HUES64 (cell line): Measurements from ENCODE around the gene PON2. TPM values are rescaled to one million over a fixed set of nuclear protein-coding genes. Genes with fewer than 3 reads are reported as not detected.

Experiments
- H3K27ac ChIP-seq: 2 replicates; pipeline ENCODE4 v1.7.0; 2013; ENCODE audit warnings: low read depth, low read length, inconsistent platforms
- H3K27me3 ChIP-seq: 2 replicates; pipeline ENCODE4 v1.6.1; 2013; ENCODE audit warnings: mild to moderate bottlenecking, low read length; ENCODE audit not compliant: insufficient read depth
- H3K36me3 ChIP-seq: 2 replicates; pipeline ENCODE4 v1.6.1; 2013; ENCODE audit warnings: mild to moderate bottlenecking, low read length; ENCODE audit not compliant: insufficient read depth
- H3K4me1 ChIP-seq: 2 replicates; pipeline ENCODE4 v1.6.1; 2013; ENCODE audit warnings: mild to moderate bottlenecking, low read length, moderate library complexity; ENCODE audit not compliant: insufficient read depth
- H3K4me3 ChIP-seq: 2 replicates; pipeline ENCODE4 v1.5.1; 2013; ENCODE audit warnings: mild to moderate bottlenecking, low read length, moderate library complexity
- H3K9ac ChIP-seq: 2 replicates; pipeline ENCODE4 v1.6.1; 2013; ENCODE audit warnings: mild to moderate bottlenecking, low read depth, low read length
- H3K9me3 ChIP-seq: 2 replicates; pipeline ENCODE4 v1.6.1; 2013; ENCODE audit warnings: low read depth, low read length; ENCODE audit not compliant: insufficient read depth
- WGBS: fragments of 150-250, 120-280 bp; methylation state at CpG from one replicate; pipeline ENCODE4 v1.1.7; 2013; ENCODE audit warnings: missing lambda C conversion rate; 5-methylcytosine and 5-hydroxymethylcytosine counted together
- polyA plus RNA-seq, 2 experiments: library from polyadenylated mRNA; stranded (reverse); fragments of 50-300 nt; gene quantifications; one replicate each; pipeline ENCODE4 v1.2.3, GENCODE V29; 2013

PON2 gene
- polyA plus RNA-seq (2013, experiment 1 of 2) = 43.3 TPM
- polyA plus RNA-seq (2013, experiment 2 of 2) = 57.0 TPM

DNA sequence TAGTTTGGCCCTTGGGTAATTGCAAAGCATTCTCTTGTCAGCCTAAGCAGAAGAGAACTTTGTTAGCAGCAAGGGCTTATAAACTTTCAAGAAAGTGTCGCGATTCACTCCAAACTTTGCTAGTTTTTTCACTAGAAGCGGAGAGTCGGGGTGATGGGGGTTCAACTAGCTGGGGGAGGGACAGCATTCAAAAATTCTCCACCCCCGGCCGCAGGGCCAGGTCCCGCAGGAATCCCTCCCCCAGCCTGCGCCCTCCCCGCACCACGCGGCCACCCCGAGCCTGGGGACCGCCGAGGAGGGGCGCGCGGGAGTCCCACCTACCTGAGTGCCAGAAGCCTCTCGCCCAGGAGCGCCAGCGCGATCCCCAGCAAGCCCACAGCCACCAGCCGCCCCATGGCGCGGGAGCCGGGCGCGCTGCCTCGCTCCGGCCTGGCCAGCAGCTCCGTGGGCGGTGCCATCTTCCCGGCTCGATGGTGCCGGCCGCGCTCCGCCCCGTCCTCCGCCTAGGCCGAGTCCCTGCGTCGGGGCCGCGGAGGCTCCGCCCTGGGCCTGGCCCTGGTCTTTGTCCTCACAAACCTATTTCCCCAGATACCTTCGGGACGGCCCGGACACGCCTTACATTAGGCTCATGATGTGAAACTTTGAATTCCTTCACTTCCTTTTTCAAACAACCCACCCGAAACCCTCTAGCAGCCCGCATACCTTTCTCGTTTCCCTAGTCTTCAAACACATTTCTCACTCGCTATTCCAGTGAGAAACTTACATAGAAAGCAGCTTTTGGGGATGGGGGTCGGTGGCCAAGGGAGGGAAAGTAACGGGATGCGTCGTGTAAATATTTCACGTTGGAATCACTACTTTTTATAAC is at the start of gene PON2:
PON2 (minus strand) TSS at position 472 of the 865 bp plus-strand sequence; CDS start at position 395, 77 bp downstream.
- peaks cover 4% of the 10 kb centered on the region; the same call in 1 of the 2 replicates for H3K4me1 ChIP-seq
- no peaks in the 10 kb centered on the region for H3K9me3 ChIP-seq
- peak within 1 kb of the TSS; percentile 74 for H3K4me3 ChIP-seq
- H3K27me3 ChIP-seq = no peaks in the 10 kb centered on the region
- WGBS = 4% methylated on average over 57 of the region's 58 CpGs
- H3K9ac ChIP-seq = peak within 1 kb of the TSS; percentile 98
- H3K36me3 ChIP-seq = 0 out of 2 replicates have a peak, but pooled peaks cover 4% of the 10 kb centered on the region
- H3K27ac ChIP-seq = peak within 1 kb of the TSS; percentile 93

DNA sequence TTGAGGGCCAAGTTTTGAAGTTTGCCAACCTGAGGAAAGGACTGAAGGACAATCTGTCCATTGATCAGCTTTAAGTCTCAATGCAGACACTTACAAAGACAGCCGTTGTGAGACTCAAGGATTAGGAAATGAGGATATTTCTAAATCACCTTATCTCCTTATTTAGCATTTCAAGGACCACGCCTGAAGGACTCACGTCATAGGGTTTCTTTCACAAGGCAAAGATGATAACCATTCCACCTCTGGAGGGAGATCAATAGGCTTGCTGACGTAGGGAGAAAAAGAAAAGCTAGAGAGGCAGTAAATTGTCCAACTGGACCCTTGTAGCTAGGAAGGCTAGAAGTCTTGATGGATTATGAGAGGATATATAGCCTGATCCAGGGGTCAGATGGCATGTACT is 47.6 kb upstream of the PON2 start:
- no peaks in the 10 kb centered on the region for H3K27me3 ChIP-seq
- H3K36me3 ChIP-seq = no peaks in the 10 kb centered on the region
- H3K4me3 ChIP-seq = no peak overlapping the region
- WGBS = 95% methylated on average over 4 of the region's 4 CpGs
- no peak overlapping the region for H3K9ac ChIP-seq
- H3K9me3 ChIP-seq = no peaks in the 10 kb centered on the region
- H3K4me1 ChIP-seq = 0 out of 2 replicates have a peak, but pooled peaks cover 5% of the 10 kb centered on the region
- H3K27ac ChIP-seq = no peak overlapping the region

DNA sequence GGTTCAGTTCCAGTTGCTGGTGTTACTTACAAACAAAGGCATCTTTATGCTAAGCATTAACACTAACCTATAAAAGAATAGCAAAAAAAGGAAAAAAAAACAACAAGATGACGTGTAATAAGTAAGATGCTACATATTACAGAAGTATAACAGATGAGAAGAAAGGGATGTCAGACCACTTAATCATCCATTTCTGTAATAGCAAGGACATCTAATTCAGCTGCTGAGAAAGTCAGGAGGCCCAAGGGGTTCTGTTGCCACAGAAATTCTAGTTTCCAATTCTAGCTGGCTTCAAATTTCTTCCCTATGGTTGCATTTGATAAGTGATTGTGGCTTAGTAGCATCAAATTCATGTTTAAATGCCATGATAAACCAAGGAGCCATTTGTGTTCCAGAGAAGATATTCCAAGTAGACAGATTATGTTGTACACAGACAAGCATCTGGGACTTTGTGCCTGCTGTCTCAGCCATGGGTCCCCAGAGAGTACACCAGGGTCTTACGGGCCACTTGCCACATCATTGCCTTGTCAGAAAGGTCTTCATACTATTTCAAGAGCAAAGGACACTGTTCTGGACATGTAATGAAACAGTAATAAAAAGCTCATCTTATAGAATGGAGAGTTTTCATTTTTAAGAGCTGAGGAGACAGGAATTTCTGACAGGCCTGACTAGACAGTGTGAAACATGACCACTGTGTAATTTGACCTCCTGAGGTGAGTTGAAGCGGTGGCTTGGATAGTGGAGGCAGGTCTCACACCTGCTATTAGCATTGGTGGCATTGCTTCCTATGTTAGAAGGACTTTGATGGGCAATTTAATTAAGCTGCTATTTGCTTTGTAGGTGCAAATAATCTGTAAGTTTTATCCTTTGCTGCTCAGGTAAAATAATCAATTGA is 46.7 kb upstream of the PON2 start:
- Histone ChIP-seq H3K4me1 (peaks cover 9% of the 10 kb centered on the region), H3K27ac (no peak overlapping the region), H3K27me3 (no peaks in the 10 kb centered on the region), H3K9me3 (no peaks in the 10 kb centered on the region), H3K4me3 (no peak overlapping the region), H3K9ac (no peak overlapping the region), H3K36me3 (no peaks in the 10 kb centered on the region)
- 96% methylated on average over 2 of the region's 3 CpGs for WGBS

DNA sequence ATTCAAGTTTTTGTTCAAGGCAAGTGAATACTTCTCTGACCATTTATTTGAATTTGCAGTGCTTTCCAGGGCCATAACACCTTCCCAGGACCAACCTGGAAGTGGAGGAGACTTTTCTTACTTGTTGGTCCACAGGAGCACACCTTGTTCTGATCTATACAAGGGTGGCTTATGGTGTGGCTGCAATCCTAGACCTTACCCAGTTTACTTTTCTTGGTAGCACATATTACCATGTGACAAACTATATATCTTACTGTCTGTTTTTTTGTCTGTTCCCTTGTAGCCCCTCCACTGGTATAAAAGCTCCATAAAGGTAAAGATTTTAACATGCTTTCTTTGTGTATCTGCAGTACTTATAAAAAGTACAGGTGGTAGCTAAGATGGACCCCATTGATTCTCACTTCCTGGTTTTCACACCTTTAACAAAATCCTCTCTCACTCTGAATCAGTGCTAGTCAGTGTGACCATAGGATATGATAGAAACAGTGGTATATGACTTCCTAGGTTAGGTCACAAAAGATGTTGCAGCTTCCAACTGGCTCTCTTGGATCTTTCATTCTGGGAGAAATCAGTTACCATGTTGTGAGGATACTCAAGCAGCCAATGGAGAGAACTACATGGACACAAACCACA is 45.3 kb upstream of the PON2 start:
- Histone ChIP-seq H3K4me1 (peaks cover 9% of the 10 kb centered on the region), H3K9ac (no peak overlapping the region), H3K9me3 (no peaks in the 10 kb centered on the region), H3K27me3 (no peaks in the 10 kb centered on the region), H3K27ac (no peak overlapping the region), H3K36me3 (no peaks in the 10 kb centered on the region), H3K4me3 (no peak overlapping the region)

DNA sequence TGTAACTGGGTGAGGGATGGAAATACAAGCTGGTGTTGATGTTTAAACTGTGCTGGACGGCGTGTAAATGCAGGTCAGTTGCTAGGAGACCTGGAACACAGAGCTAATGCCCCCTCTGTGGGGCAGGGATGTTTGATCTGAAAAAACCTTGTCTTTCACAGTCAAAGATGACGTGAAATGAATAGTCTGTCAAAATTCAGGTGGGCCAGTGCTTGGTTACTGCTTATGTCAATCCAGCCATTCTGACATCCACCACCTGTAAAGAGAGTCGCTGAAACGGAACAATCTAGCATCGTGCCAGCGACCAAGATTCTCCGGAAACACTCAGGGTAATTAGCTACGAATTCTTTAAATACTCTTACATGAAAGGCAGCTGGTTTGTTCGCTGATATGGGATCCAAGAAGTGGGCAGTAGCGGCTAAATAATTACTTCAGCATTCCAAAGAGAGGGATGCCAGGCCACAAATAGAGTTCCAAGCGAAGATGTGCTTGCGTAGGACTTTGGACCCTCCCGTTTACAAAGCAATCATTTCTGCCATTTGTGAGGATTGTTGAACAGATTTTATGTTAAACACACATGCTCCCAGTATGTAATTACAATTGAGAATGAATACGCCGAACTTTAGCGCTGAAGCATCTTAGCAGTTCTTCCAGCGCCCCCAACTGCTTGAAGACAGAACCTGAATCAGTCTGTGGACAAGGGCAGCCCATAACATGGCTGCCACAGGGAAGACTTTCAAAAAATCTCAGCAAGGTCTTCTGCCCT is 43.6 kb upstream of the PON2 start:
- peaks cover 7% of the 10 kb centered on the region for H3K4me1 ChIP-seq
- no peaks in the 10 kb centered on the region for H3K36me3 ChIP-seq
- 89% methylated on average over 18 of the region's 18 CpGs for WGBS
- no peak overlapping the region for H3K4me3 ChIP-seq
- no peaks in the 10 kb centered on the region for H3K27me3 ChIP-seq
- H3K9me3 ChIP-seq = no peaks in the 10 kb centered on the region
- H3K9ac ChIP-seq = no peak overlapping the region
- no peak overlapping the region for H3K27ac ChIP-seq

DNA sequence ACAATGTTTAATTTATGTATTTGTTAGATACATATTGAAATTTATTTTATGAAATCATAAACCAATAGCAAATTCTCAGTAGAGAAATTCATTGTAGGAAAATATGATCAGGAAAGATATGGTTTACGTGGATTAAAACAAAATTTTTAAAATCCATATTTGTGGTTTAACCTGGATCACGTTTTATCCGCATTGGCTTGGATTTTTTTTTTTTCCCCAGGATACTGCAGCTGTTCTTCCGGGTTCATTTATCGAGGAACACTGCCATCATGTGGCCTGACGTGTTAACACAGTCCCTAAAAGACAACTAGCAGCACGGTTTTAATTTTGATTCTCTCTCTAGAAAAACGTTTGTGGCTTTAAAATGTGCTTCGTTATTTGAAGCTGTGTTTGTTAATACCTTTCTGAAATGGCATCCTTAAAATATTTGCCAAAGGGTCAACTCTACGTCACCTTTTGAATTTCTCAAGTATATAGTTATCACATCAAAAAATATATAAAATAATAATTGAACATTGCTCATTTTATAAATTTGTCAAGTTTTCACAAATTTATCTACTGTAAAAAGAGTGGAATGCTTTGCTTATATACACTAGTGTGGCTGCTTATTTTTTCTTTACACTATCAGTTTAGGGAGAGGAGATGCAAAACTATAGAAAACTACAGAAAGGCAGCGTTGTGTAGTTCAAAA is 42.2 kb upstream of the PON2 start:
- H3K27me3 ChIP-seq = no peaks in the 10 kb centered on the region
- no peaks in the 10 kb centered on the region for H3K9me3 ChIP-seq
- H3K4me1 ChIP-seq = peaks cover 16% of the 10 kb centered on the region
- H3K27ac ChIP-seq = no peak overlapping the region
- no peaks in the 10 kb centered on the region for H3K36me3 ChIP-seq
- whole genome bisulfite sequencing = 13% methylated on average over 10 of the region's 11 CpGs
- H3K9ac ChIP-seq = no peak overlapping the region
- H3K4me3 ChIP-seq = no peak overlapping the region

DNA sequence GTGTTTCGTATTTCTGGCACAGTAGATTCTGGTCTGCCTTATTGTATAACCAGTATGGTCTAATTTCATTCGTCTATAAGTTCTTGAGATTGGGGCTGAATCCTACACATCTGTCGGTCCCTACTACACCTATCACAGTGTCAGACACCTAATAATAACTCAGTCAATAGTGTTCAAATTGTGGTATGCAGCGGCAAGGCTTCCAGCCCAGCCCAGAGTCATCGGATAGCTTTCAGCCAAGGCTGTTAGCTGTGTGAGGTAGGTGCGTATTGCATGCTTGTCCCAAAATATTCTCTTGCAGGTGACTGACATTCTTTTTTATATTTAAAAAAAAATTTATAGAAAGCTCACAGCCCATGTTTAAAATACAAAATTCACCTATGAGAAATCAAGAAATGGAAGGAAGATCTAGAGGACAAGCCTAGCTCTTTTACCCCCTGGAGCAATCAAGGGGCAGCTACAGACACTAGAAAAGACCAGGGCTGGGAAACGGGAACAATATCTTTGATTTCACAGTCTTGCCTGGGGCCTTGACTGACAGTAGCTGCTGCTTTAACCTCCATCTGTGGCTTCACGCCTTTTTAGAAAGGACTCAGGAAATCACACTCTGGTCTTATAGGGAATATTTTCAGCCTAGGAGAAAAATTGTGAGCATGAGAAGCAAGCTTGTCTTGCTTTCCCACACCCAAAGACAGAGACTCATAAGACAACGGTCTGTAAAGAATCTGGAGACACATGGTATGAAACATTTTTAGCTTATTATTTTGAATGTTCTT is 41.4 kb upstream of the PON2 start:
- WGBS = 71% methylated on average over 8 of the region's 9 CpGs
- H3K9ac ChIP-seq = no peak overlapping the region

DNA sequence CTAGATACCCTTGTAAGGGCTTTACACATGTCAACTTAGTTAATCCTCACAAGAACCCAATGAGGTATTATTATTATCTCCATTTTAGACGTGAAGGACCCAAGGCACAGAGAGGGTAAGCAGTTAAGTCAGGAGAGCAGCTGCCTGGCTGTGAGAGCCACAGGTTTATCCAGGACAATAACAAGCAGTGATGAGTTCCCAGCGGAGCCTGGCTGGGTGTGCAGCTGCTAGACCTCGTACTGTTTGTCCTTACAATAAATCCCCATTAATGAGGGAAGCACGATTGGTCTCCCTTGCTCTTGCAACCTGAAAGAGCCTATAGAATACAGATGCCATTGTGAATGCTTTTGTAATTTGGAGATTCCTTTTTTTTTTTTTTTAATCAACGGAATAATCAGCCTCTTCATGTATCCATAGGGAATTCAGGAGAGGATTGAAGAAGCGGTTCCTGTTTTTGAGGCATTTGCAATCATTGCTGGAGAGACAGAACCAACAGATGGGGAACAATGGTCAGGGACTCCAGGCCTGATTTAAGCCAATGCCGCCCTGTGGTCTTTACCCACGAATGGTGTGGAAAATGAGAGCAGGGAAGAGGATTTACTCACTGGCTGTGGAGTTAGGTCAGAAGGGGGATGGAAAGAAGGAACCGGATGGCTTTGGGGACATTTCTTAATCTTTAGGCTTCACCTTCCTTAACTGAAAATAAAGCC is 38.6 kb upstream of the PON2 start:
- Histone ChIP-seq H3K9me3 (no peaks in the 10 kb centered on the region), H3K27ac (no peak overlapping the region), H3K4me3 (no peak overlapping the region), H3K36me3 (no peaks in the 10 kb centered on the region), H3K27me3 (no peaks in the 10 kb centered on the region), H3K9ac (no peak overlapping the region), H3K4me1 (peaks cover 36% of the 10 kb centered on the region)
- 85% methylated on average over 9 of the region's 9 CpGs for WGBS

More for the DNA sequence above, 41.4 kb upstream of the PON2 start:
- Histone ChIP-seq H3K4me1 (peaks cover 20% of the 10 kb centered on the region), H3K36me3 (no peaks in the 10 kb centered on the region), H3K4me3 (no peak overlapping the region), H3K9me3 (no peaks in the 10 kb centered on the region), H3K27ac (no peak overlapping the region), H3K27me3 (no peaks in the 10 kb centered on the region)

DNA sequence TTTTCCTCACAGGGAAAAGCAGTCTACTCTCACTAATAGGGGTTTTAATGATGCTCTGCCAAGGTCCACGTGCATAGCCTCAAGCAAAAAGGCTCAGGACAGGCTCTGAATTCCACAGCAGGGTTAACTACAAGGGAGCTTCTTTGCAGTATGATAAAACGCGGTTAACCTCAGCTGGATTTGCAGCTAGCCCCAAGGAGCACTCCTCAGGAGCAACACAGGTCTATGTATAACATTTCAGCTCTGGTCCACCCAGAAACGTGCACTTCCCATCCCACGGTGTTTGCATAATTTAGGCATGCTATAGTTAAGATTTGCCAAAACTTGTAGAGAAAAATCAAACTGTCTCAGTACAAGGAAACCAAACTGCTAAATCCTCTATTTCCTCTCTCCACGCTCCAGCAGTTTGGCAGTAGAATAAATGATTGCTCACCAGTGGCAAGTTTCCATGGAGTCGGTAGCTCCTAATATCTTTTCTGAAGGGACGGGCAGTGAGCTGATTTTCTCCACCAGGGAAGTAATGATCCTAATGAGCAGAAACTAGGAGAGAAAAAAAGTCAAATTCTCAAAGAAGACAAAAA is 37.8 kb upstream of the PON2 start:
- Histone ChIP-seq H3K4me1 (peaks cover 42% of the 10 kb centered on the region), H3K27me3 (no peaks in the 10 kb centered on the region), H3K36me3 (no peaks in the 10 kb centered on the region), H3K27ac (no peak overlapping the region), H3K4me3 (no peak overlapping the region), H3K9me3 (no peaks in the 10 kb centered on the region), H3K9ac (no peak overlapping the region)
- 73% methylated on average over 8 of the region's 8 CpGs for whole genome bisulfite sequencing
